Loucy (cell line): ENCODE measurements around the gene VCL.

Source experiments
- EZH2phosphoT487 ChIP-seq: fragments of 200-600 bp; IDR thresholded peaks from 2 replicates; pipeline ENCODE4 v1.6.1; 2018; ENCODE audit warnings: antibody characterized with exemption, mild to moderate bottlenecking, moderate library complexity, borderline replicate concordance
- TF ChIP-seq, protein P1 (sequence below): fragments of 200-600 bp; sonication (generic); conservative IDR thresholded peaks from 2 replicates; pipeline ENCODE4 v1.5.1; 2014; ENCODE audit warnings: mild to moderate bottlenecking, antibody characterized with exemption, low read length

GRCh38 chr10:73970845-73971244 lies 27.1 kb upstream of the VCL start:
- TF ChIP-seq, protein P1, sequence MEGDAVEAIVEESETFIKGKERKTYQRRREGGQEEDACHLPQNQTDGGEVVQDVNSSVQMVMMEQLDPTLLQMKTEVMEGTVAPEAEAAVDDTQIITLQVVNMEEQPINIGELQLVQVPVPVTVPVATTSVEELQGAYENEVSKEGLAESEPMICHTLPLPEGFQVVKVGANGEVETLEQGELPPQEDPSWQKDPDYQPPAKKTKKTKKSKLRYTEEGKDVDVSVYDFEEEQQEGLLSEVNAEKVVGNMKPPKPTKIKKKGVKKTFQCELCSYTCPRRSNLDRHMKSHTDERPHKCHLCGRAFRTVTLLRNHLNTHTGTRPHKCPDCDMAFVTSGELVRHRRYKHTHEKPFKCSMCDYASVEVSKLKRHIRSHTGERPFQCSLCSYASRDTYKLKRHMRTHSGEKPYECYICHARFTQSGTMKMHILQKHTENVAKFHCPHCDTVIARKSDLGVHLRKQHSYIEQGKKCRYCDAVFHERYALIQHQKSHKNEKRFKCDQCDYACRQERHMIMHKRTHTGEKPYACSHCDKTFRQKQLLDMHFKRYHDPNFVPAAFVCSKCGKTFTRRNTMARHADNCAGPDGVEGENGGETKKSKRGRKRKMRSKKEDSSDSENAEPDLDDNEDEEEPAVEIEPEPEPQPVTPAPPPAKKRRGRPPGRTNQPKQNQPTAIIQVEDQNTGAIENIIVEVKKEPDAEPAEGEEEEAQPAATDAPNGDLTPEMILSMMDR, result no peak
- no peak for TF ChIP-seq EZH2phosphoT487
